ENCODE measurements around the gene TCERG1L.

The TCERG1L gene

GRCh38 chr10:131115801-131116200 lies 195.7 kb downstream of the TCERG1L start:
- TF ChIP-seq, protein P1, sequence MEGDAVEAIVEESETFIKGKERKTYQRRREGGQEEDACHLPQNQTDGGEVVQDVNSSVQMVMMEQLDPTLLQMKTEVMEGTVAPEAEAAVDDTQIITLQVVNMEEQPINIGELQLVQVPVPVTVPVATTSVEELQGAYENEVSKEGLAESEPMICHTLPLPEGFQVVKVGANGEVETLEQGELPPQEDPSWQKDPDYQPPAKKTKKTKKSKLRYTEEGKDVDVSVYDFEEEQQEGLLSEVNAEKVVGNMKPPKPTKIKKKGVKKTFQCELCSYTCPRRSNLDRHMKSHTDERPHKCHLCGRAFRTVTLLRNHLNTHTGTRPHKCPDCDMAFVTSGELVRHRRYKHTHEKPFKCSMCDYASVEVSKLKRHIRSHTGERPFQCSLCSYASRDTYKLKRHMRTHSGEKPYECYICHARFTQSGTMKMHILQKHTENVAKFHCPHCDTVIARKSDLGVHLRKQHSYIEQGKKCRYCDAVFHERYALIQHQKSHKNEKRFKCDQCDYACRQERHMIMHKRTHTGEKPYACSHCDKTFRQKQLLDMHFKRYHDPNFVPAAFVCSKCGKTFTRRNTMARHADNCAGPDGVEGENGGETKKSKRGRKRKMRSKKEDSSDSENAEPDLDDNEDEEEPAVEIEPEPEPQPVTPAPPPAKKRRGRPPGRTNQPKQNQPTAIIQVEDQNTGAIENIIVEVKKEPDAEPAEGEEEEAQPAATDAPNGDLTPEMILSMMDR (IDR thresholded peaks at IDR 0.05) = no peak
- H3K27ac ChIP-seq = no peak overlapping the region
- DNase-seq (ENCODE audit: low spot score) = no peak
- H3K4me3 ChIP-seq = no peak overlapping the region

- Histone ChIP-seq H3K27ac (no peak overlapping the region), H3K4me3 (no peak overlapping the region)
- no peak for DNase-seq (ENCODE audit: low spot score)
- TF ChIP-seq, protein P1 (IDR thresholded peaks at IDR 0.05) = no peak
These were observed 196.2 kb downstream of the TCERG1L start for GRCh38 chr10:131115321-131115720.

DNA sequence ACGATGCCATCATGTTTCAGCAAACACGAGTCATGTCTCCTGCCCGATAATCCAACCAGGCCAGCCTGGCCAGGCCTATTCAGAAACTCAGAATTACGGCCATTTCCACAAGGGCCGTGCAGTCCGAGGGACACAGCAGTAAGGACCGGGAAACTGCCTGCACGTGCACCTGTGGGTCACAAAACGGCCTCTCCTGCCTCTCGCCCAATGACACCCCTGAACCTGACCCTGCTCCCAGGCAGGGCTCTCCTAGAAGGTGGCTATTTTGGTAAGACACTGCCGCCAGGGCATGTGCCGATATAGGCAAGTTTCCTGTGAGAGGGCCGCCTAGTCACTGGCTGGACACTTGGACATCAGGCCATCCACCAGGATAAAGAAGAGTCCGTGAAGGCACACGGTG lies 196.7 kb downstream of the TCERG1L start:
- TF ChIP-seq, protein P1 (IDR thresholded peaks at IDR 0.05) = no peak
- no peak for DNase-seq (ENCODE audit: low spot score)
- Histone ChIP-seq H3K27ac (no peak overlapping the region), H3K4me3 (no peak overlapping the region)

DNA sequence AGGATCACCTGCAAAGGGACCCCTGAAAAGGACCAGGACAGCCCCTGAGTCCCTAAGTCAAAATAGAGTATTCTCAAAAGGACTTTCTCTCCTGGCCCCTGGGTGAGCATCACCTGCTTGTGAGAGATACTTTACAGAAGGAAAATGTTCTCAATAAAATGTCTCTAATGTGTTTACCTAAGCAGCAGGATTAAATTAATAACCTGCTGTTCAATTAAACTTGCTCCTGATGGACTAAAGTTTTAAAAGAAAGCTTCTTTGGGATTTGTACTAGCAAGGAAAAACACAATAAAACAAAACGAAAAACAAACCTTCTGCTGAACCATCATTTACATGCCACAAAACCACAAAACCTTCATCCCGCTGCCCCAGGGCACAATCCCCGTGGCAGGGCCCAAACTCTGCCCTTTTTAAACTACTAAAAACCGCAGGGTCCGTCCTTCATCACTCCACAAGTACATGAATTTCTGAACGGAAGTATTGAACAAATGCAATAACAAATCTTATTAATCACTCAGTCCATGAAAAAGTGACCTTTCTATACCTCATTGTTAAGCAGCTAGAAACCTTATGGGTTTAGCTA lies 197.7 kb downstream of the TCERG1L start:
- TF ChIP-seq, protein P1 (IDR thresholded peaks at IDR 0.05) = no peak
- Histone ChIP-seq H3K27ac (no peak overlapping the region), H3K4me3 (no peak overlapping the region)
- no peak for DNase-seq (ENCODE audit: low spot score)

- H3K4me3 ChIP-seq = no peak overlapping the region
- TF ChIP-seq, protein P1 (IDR thresholded peaks at IDR 0.05) = no peak
- no peak overlapping the region for H3K27ac ChIP-seq
- DNase-seq (ENCODE audit: low spot score) = no peak
These were observed 198.4 kb downstream of the TCERG1L start for GRCh38 chr10:131113165-131113564.

GRCh38 chr10:131112691-131113090 lies 198.8 kb downstream of the TCERG1L start:
- no peak for DNase-seq (ENCODE audit: low spot score)
- TF ChIP-seq, protein P1 (IDR thresholded peaks at IDR 0.05) = no peak
- Histone ChIP-seq H3K4me3 (no peak overlapping the region), H3K27ac (no peak overlapping the region)

DNA sequence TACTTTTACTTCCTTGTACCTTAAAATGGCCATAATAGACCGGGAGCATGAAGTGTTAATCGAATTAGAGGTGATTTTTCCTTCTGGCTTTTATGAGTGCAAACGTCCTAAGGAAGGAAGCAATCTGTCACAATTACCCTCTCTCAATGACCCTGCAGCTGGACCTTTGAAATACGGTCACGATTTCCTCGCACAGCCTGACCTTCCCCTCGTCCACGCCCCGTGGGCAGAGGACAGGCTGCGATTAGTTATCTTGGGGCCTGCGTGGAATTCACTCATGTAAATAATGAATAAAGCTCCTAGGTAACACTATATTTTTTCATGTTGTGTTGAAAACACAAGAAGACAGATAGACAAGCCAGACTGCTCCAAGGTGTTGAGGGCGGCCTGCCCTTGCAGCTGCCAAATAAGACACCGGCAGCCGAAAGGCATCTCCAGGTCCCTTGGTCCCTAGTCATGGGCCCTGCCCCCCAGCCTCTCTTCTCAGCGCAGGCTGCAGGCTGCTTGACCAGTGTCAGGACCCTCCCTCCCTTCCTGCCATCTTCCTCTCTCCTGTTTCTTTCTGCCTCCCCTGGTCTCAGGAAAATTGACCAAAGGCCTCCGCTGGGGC lies 199.9 kb downstream of the TCERG1L start:
- DNase-seq (ENCODE audit: low spot score) = no peak
- TF ChIP-seq, protein P1 (IDR thresholded peaks at IDR 0.05) = no peak
- no peak overlapping the region for H3K27ac ChIP-seq

More for the DNA sequence above, 199.9 kb downstream of the TCERG1L start:
- H3K4me3 ChIP-seq = no peak overlapping the region

All from coronary artery (tissue), 2 donors.